ENCODE measurements around the gene BCL7B.

BCL7B gene

GRCh38 chr7:73520673-73521635 is 36.5 kb downstream of the BCL7B start:
- DNase-seq (ENCODE audit: low read depth): peak; percentile 15
- TF ChIP-seq CTCF (IDR thresholded peaks at IDR 0.05; ENCODE audit: insufficient read depth, low read depth, low read length, missing control alignments): no peak
- H3K4me3 ChIP-seq (ENCODE audit: low read length): peak overlapping the region; percentile 81

- DNase-seq (ENCODE audit: low read depth): no peak
- TF ChIP-seq CTCF (IDR thresholded peaks at IDR 0.05; ENCODE audit: insufficient read depth, low read depth, low read length, missing control alignments): no peak
- H3K4me3 ChIP-seq (ENCODE audit: low read length): peak overlapping the region; percentile 81
Measured at GRCh38 chr7:73519867-73520672, 37.4 kb downstream of the BCL7B start.

GRCh38 chr7:73518470-73518869 is 39.0 kb downstream of the BCL7B start:
- no peak for TF ChIP-seq CTCF (IDR thresholded peaks at IDR 0.05; ENCODE audit: insufficient read depth, low read depth, low read length, missing control alignments)
- DNase-seq (ENCODE audit: low read depth): no peak
- H3K4me3 ChIP-seq (ENCODE audit: low read length): no peak overlapping the region

GRCh38 chr7:73517241-73517995 is 40.1 kb downstream of the BCL7B start:
- TF ChIP-seq CTCF (IDR thresholded peaks at IDR 0.05; ENCODE audit: insufficient read depth, low read depth, low read length, missing control alignments): no peak
- DNase-seq (ENCODE audit: low read depth): no peak
- H3K4me3 ChIP-seq (ENCODE audit: low read length): no peak overlapping the region

GRCh38 chr7:73515178-73515577 is 42.3 kb downstream of the BCL7B start:
- TF ChIP-seq CTCF (IDR thresholded peaks at IDR 0.05; ENCODE audit: insufficient read depth, low read depth, low read length, missing control alignments): no peak
- H3K4me3 ChIP-seq (ENCODE audit: low read length): no peak overlapping the region
- no peak for DNase-seq (ENCODE audit: low read depth)

GRCh38 chr7:73512018-73512780 is 45.3 kb downstream of the BCL7B start:
- no peak overlapping the region for H3K4me3 ChIP-seq (ENCODE audit: low read length)
- DNase-seq (ENCODE audit: low read depth): no peak
- no peak for TF ChIP-seq CTCF (IDR thresholded peaks at IDR 0.05; ENCODE audit: insufficient read depth, low read depth, low read length, missing control alignments)
